HepG2 (cell line): ENCODE results near the gene CARS2.

Experiments used
- ARNT ChIP-seq: fragments of 450-650 bp; IDR thresholded peaks from 2 replicates; pipeline ENCODE4 v1.6.1; 2017
- POLR2A ChIP-seq, 2 experiments: IDR thresholded peaks; 2 replicates each; pipeline ENCODE4 v1.6.1; 2011; ENCODE audit warnings: low read depth in 2 of 2, low read length in 2 of 2, mild to moderate bottlenecking in 1 of 2, moderate library complexity in 1 of 2; ENCODE audit not compliant: insufficient read depth in 1 of 2
- SETDB1 ChIP-seq: sonication (generic); formaldehyde crosslinking; IDR thresholded peaks from 2 replicates; pipeline ENCODE4 v1.5.1; 2020; ENCODE audit warnings: missing genetic modification reagents, mild to moderate bottlenecking, borderline replicate concordance
- SOX5 ChIP-seq: IDR thresholded peaks from 2 replicates; pipeline ENCODE4 v1.6.1; 2016; ENCODE audit warnings: borderline replicate concordance
- TF ChIP-seq, protein P1 (sequence below): sonication (generic); formaldehyde crosslinking; IDR thresholded peaks from 2 replicates; pipeline ENCODE4 v1.5.0; 2020; ENCODE audit warnings: mild to moderate bottlenecking, missing genetic modification reagents, moderate library complexity

DNA sequence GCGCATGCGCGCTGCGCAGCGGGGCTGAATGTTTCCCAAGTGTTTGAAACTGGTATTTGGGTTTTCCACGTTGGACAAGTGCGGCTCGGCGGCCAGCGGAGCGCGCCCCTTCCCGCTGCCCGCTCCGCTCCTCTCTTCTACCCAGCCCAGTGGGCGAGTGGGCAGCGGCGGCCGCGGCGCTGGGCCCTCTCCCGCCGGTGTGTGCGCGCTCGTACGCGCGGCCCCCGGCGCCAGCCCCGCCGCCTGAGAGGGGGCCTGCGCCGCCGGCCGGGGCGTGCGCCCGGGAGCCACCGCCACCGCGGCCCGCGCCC lies 7.7 kb upstream of the CARS2 start, which contains the start of gene ING1:
- TF ChIP-seq SETDB1 (CRISPR knock-in tag) = no peak
- no peak for TF ChIP-seq POLR2A (IDR thresholded peaks at IDR 0.05; ENCODE audit: insufficient read depth in 1 of 2, low read depth in 2 of 2, low read length in 2 of 2)
- no peak for TF ChIP-seq SOX5 (CRISPR knock-in tag)
- TF ChIP-seq, protein P1, sequence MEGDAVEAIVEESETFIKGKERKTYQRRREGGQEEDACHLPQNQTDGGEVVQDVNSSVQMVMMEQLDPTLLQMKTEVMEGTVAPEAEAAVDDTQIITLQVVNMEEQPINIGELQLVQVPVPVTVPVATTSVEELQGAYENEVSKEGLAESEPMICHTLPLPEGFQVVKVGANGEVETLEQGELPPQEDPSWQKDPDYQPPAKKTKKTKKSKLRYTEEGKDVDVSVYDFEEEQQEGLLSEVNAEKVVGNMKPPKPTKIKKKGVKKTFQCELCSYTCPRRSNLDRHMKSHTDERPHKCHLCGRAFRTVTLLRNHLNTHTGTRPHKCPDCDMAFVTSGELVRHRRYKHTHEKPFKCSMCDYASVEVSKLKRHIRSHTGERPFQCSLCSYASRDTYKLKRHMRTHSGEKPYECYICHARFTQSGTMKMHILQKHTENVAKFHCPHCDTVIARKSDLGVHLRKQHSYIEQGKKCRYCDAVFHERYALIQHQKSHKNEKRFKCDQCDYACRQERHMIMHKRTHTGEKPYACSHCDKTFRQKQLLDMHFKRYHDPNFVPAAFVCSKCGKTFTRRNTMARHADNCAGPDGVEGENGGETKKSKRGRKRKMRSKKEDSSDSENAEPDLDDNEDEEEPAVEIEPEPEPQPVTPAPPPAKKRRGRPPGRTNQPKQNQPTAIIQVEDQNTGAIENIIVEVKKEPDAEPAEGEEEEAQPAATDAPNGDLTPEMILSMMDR (CRISPR knock-in tag) = no peak
- TF ChIP-seq ARNT = no peak
